Bronchial epithelial cell (primary cell): Measurements from ENCODE around the gene TGIF2LX. TPM values are rescaled to one million over a fixed set of nuclear protein-coding genes. Genes with fewer than 3 reads are reported as not detected.
"Not testable (repeated sequence)": the region's sequence is repeated elsewhere in the genome, so short reads cannot be mapped to it uniquely, and the experiment has no call there.

Experiments
- DNase-seq: peaks from one replicate; pipeline ENCODE4 v3.0.0-alpha.2; 2010; ENCODE audit warnings: low read depth
- FAIRE-seq: peaks from 2 replicates; lab custom pipeline; 2011; peaks lifted over from hg19 to GRCh38; lab: Jason Lieb, UNC
- H3K27me3 ChIP-seq: 2 replicates; pipeline ENCODE4 v1.5.1; 2011; ENCODE audit warnings: low read length; ENCODE audit not compliant: control insufficient read depth, insufficient read depth
- H3K36me3 ChIP-seq: 2 replicates; pipeline ENCODE4 v1.5.1; 2011; ENCODE audit warnings: low read length; ENCODE audit not compliant: control insufficient read depth, insufficient read depth
- H3K4me3 ChIP-seq: 2 replicates; pipeline ENCODE4 v1.5.1; 2011; ENCODE audit warnings: mild to moderate bottlenecking, low read depth, low read length, control low read depth
- total RNA-seq: library from RNA; depleted of rRNA; stranded (reverse); fragments of >200 nt; gene quantifications from 2 replicates; pipeline ENCODE4 v1.2.1, GENCODE V29; 2014

The TGIF2LX gene
- total RNA-seq = not detected in 2 replicates

- not testable (repeated sequence) for H3K36me3 ChIP-seq, H3K4me3 ChIP-seq, H3K27me3 ChIP-seq, DNase-seq, FAIRE-seq
These were observed at the start of gene TGIF2LX for GRCh38 chrX:89921665-89922064. TSS of gene TGIF2LX (plus strand) at chrX:89921908. CDS start at chrX:89922086, 178 bp downstream.

GRCh38 chrX:89922338-89922934 lies 728 bp downstream of the TGIF2LX start:
- not testable (repeated sequence) for DNase-seq, FAIRE-seq, H3K27me3 ChIP-seq, H3K4me3 ChIP-seq, H3K36me3 ChIP-seq

- not testable (repeated sequence) for DNase-seq, FAIRE-seq
These were observed 21.4 kb downstream of the TGIF2LX start for GRCh38 chrX:89943077-89943476.

GRCh38 chrX:89965588-89965987 lies 43.9 kb downstream of the TGIF2LX start:
- H3K36me3 ChIP-seq, H3K4me3 ChIP-seq, H3K27me3 ChIP-seq, DNase-seq, FAIRE-seq: not testable (repeated sequence)

More at GRCh38 chrX:89943077-89943476, 21.4 kb downstream of the TGIF2LX start:
- not testable (repeated sequence) for H3K4me3 ChIP-seq, H3K36me3 ChIP-seq, H3K27me3 ChIP-seq
